H9 (cell line): ENCODE measurements around the gene OR2F1. TPM values are rescaled to one million over a fixed set of nuclear protein-coding genes. Genes with fewer than 3 reads are reported as not detected.

Experiments
- DNase-seq: peaks from one replicate; pipeline ENCODE4 v3.0.0-alpha.2; 2017
- H2AFZ ChIP-seq: one replicate; pipeline ENCODE4 v1.6.1; 2013; ENCODE audit warnings: mild to moderate bottlenecking, low read length, control low read depth, moderate library complexity
- H2AK5ac ChIP-seq: 2 replicates; pipeline ENCODE4 v1.6.1; 2013; ENCODE audit warnings: low read length, control low read depth, mixed read lengths; ENCODE audit not compliant: insufficient read length
- H2BK120ac ChIP-seq: one replicate; pipeline ENCODE4 v1.6.1; 2013; ENCODE audit warnings: low read depth, mild to moderate bottlenecking, low read length, control low read depth, inconsistent platforms; ENCODE audit not compliant: poor library complexity, severe bottlenecking
- H2BK12ac ChIP-seq: 2 replicates; pipeline ENCODE4 v1.6.1; 2013; ENCODE audit warnings: low read length, control low read depth, mixed read lengths, low read depth; ENCODE audit not compliant: insufficient read length
- H2BK15ac ChIP-seq: 2 replicates; pipeline ENCODE4 v1.6.1; 2013; ENCODE audit warnings: low read depth, low read length, control low read depth
- H2BK20ac ChIP-seq: one replicate; pipeline ENCODE4 v1.6.1; 2013; ENCODE audit warnings: low read depth, mild to moderate bottlenecking, low read length, control low read depth, inconsistent platforms; ENCODE audit not compliant: poor library complexity, severe bottlenecking
- H2BK5ac ChIP-seq: 2 replicates; pipeline ENCODE4 v1.6.1; 2013; ENCODE audit warnings: low read length, control low read depth, mixed read lengths; ENCODE audit not compliant: insufficient read length
- H3K14ac ChIP-seq: 2 replicates; pipeline ENCODE4 v1.6.1; 2013; ENCODE audit warnings: low read length, control low read depth; ENCODE audit not compliant: insufficient read depth
- H3K18ac ChIP-seq: 2 replicates; pipeline ENCODE4 v1.6.1; 2013; ENCODE audit warnings: low read depth, mild to moderate bottlenecking, mixed read lengths, low read length, control low read depth; ENCODE audit not compliant: insufficient read length
- H3K23ac ChIP-seq: 2 replicates; pipeline ENCODE4 v1.6.1; 2013; ENCODE audit warnings: low read length, control low read depth, mixed read lengths, low read depth; ENCODE audit not compliant: insufficient read length
- H3K23me2 ChIP-seq: 2 replicates; pipeline ENCODE4 v1.6.1; 2013; ENCODE audit warnings: low read depth, mild to moderate bottlenecking, mixed read lengths, low read length, control low read depth; ENCODE audit not compliant: insufficient read length, poor library complexity, severe bottlenecking
- H3K27ac ChIP-seq: 2 replicates; pipeline ENCODE4 v1.5.1; 2013; ENCODE audit warnings: low read length, control low read depth, mixed read lengths, low read depth; ENCODE audit not compliant: insufficient read length
- H3K27me3 ChIP-seq: 2 replicates; pipeline ENCODE4 v1.6.1; 2013; ENCODE audit warnings: low read length, control low read depth, inconsistent platforms; ENCODE audit not compliant: insufficient read depth
- H3K4ac ChIP-seq: 2 replicates; pipeline ENCODE4 v1.6.1; 2013; ENCODE audit warnings: low read depth, mild to moderate bottlenecking, control low read depth, inconsistent platforms, low read length, moderate library complexity
- H3K4me1 ChIP-seq: 2 replicates; pipeline ENCODE4 v1.6.1; 2013; ENCODE audit warnings: low read length, control low read depth, inconsistent platforms; ENCODE audit not compliant: insufficient read depth
- H3K4me2 ChIP-seq: 2 replicates; pipeline ENCODE4 v1.6.1; 2013; ENCODE audit warnings: low read length, control low read depth, mixed read lengths; ENCODE audit not compliant: insufficient read length, insufficient read depth
- H3K56ac ChIP-seq: 2 replicates; pipeline ENCODE4 v1.6.1; 2013; ENCODE audit warnings: low read depth, mild to moderate bottlenecking, mixed read lengths, low read length, control low read depth; ENCODE audit not compliant: insufficient read length
- H3K79me1 ChIP-seq: 2 replicates; pipeline ENCODE4 v1.6.1; 2013; ENCODE audit warnings: low read depth, mild to moderate bottlenecking, moderate library complexity, low read length, control low read depth, inconsistent platforms; ENCODE audit not compliant: insufficient read depth, poor library complexity, severe bottlenecking
- H3K79me2 ChIP-seq: 2 replicates; pipeline ENCODE4 v1.6.1; 2013; ENCODE audit warnings: low read length, control low read depth, inconsistent platforms; ENCODE audit not compliant: insufficient read depth
- H3K9ac ChIP-seq: 2 replicates; pipeline ENCODE4 v1.6.1; 2013; ENCODE audit warnings: low read length, control low read depth, mixed read lengths; ENCODE audit not compliant: insufficient read length; ENCODE audit errors: extremely low read depth
- H3K9me3 ChIP-seq: one replicate; pipeline ENCODE4 v1.6.1; 2013; ENCODE audit warnings: low read depth, low read length, inconsistent platforms; ENCODE audit not compliant: control insufficient read depth
- H3T11ph ChIP-seq: one replicate; pipeline ENCODE4 v1.6.1; 2013; ENCODE audit warnings: mild to moderate bottlenecking, low read length, control low read depth, inconsistent platforms
- H4K20me1 ChIP-seq: one replicate; pipeline ENCODE4 v1.6.1; 2013; ENCODE audit not compliant: control insufficient read depth, insufficient read length, insufficient read depth
- H4K5ac ChIP-seq: 2 replicates; pipeline ENCODE4 v1.6.1; 2013; ENCODE audit warnings: low read depth, mild to moderate bottlenecking, mixed read lengths, low read length, control low read depth; ENCODE audit not compliant: insufficient read length
- H4K8ac ChIP-seq: replicated peaks from 2 replicates; pipeline ENCODE4 v1.6.1; 2013; ENCODE audit warnings: low read length, control low read depth, mixed read lengths, low read depth; ENCODE audit not compliant: insufficient read length
- H4K91ac ChIP-seq: 2 replicates; pipeline ENCODE4 v1.6.1; 2013; ENCODE audit warnings: low read depth, mild to moderate bottlenecking, moderate library complexity, mixed read lengths, low read length, control low read depth; ENCODE audit not compliant: insufficient read length
- H3K27ac Mint-ChIP-seq, 3 experiments: 2 replicates in 2 of 3; 3 replicates in 1 of 3; pipeline ENCODE4 v1.8.0; 2020 to 2021; ENCODE audit warnings: mixed read lengths in 3 of 3, mild to moderate bottlenecking in 1 of 3, moderate library complexity in 1 of 3
- H3K27me3 Mint-ChIP-seq: 2 replicates; pipeline ENCODE4 v1.8.0; 2021; ENCODE audit warnings: low read depth, mild to moderate bottlenecking, moderate library complexity, mixed read lengths
- H3K36me3 Mint-ChIP-seq, 3 experiments: 2 replicates in 2 of 3; 3 replicates in 1 of 3; pipeline ENCODE4 v1.8.0; 2020 to 2021; ENCODE audit warnings: low read depth in 3 of 3, mixed read lengths in 3 of 3; ENCODE audit not compliant: insufficient read depth in 1 of 3
- H3K4me1 Mint-ChIP-seq, 2 experiments: 2 replicates each; pipeline ENCODE4 v1.8.0; 2020; ENCODE audit warnings: mixed read lengths in 2 of 2
- H3K4me3 Mint-ChIP-seq, 2 experiments: 2 replicates in 1 of 2; 3 replicates in 1 of 2; pipeline ENCODE4 v1.8.0; 2020 to 2021; ENCODE audit warnings: mild to moderate bottlenecking in 2 of 2, mixed read lengths in 2 of 2, moderate library complexity in 1 of 2
- H3K9me3 Mint-ChIP-seq, 2 experiments: 2 replicates in 1 of 2; 3 replicates in 1 of 2; pipeline ENCODE4 v1.8.0; 2020; ENCODE audit warnings: mild to moderate bottlenecking in 2 of 2, mixed read lengths in 2 of 2, moderate library complexity in 1 of 2
- WGBS: extraction: QIAGEN DNeasy Blood & Tissue Kit; methylation state at CpG from one replicate; pipeline ENCODE4 v1.1.7; 2013; ENCODE audit warnings: missing lambda C conversion rate, low lambda C conversion rate, mixed read lengths; ENCODE audit not compliant: insufficient read length; ENCODE audit errors: extremely low coverage; 5-methylcytosine and 5-hydroxymethylcytosine counted together
- total RNA-seq: library from RNA; stranded (reverse); gene quantifications from 2 replicates; pipeline ENCODE4 v1.2.1, GENCODE V29; 2021
- TF ChIP-seq, protein P1 (sequence below): fragments of 200-600 bp; sonication (generic); conservative IDR thresholded peaks from 3 replicates; pipeline ENCODE4 v1.8.0; 2021; ENCODE audit warnings: antibody characterized with exemption, mild to moderate bottlenecking

Gene OR2F1
- total RNA-seq, 1 experiment from 2014 or later, result not detected

DNA sequence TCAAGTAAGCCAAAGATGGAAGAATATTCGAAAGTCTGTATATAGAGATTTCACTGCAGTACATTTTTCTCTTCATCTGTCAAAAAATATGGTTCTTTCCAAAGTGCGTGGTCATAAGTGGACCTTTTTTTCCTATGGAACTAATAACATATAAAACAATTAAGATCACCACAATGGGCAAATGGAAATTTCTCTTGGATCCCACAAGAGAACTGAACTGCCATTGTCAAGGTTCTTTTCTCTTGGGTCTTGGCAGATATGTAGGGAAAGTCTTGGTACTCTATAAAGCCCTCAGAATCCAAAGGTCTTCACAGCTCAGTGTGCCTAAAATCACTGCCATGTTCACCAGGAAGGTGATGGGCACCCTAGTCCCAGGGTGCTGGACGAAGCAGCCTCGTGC is 45.4 kb downstream of the OR2F1 start, which contains the start of gene OR6B1:
Gene OR6B1, plus strand, starts transcription at position 301 of the 400 bp plus-strand sequence. CDS start 3,677 bp downstream, outside the sequence.
- Histone ChIP-seq H3K27ac (no peak within 1 kb of the TSS), H3K4me1 (no peaks in the 10 kb centered on the region), H3K23me2 (no peaks in the 10 kb centered on the region), H2BK15ac (no peak within 1 kb of the TSS), H2BK5ac (no peak within 1 kb of the TSS), H2AK5ac (no peak within 1 kb of the TSS), H3K79me1 (no peaks in the 10 kb centered on the region), H3K18ac (no peak within 1 kb of the TSS), H3K23ac (no peak within 1 kb of the TSS), H4K5ac (no peak within 1 kb of the TSS), H4K8ac (no peak within 1 kb of the TSS), H3K14ac (no peak within 1 kb of the TSS), H3K4me2 (no peak within 1 kb of the TSS), H3T11ph (no peak within 1 kb of the TSS), H2AFZ (no peak within 1 kb of the TSS), H3K9me3 (no peaks in the 10 kb centered on the region), H3K9ac (no peak within 1 kb of the TSS), H3K79me2 (no peaks in the 10 kb centered on the region), H2BK12ac (no peak within 1 kb of the TSS), H3K27me3 (no peaks in the 10 kb centered on the region), H2BK120ac (no peak within 1 kb of the TSS), H3K56ac (no peak within 1 kb of the TSS), H4K20me1 (no peaks in the 10 kb centered on the region), H3K4ac (no peak within 1 kb of the TSS), H4K91ac (no peak within 1 kb of the TSS), H2BK20ac (no peak within 1 kb of the TSS)
- no peaks in the 10 kb centered on the region; a peak in 2 of 5 replicates for H3K9me3 Mint-ChIP-seq
- TF ChIP-seq, protein P1, sequence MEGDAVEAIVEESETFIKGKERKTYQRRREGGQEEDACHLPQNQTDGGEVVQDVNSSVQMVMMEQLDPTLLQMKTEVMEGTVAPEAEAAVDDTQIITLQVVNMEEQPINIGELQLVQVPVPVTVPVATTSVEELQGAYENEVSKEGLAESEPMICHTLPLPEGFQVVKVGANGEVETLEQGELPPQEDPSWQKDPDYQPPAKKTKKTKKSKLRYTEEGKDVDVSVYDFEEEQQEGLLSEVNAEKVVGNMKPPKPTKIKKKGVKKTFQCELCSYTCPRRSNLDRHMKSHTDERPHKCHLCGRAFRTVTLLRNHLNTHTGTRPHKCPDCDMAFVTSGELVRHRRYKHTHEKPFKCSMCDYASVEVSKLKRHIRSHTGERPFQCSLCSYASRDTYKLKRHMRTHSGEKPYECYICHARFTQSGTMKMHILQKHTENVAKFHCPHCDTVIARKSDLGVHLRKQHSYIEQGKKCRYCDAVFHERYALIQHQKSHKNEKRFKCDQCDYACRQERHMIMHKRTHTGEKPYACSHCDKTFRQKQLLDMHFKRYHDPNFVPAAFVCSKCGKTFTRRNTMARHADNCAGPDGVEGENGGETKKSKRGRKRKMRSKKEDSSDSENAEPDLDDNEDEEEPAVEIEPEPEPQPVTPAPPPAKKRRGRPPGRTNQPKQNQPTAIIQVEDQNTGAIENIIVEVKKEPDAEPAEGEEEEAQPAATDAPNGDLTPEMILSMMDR, result no peak
- no peak for DNase-seq
- H3K4me1 Mint-ChIP-seq, result no peaks in the 10 kb centered on the region
- H3K4me3 Mint-ChIP-seq, result no peak within 1 kb of the TSS
- no CpG with 5 or more reads among the region's 4 CpGs for WGBS
- H3K27me3 Mint-ChIP-seq, result peaks cover 3% of the 10 kb centered on the region
- H3K36me3 Mint-ChIP-seq, result no peaks in the 10 kb centered on the region
- H3K27ac Mint-ChIP-seq, result no peak within 1 kb of the TSS
